ENCODE results near the gene ABCB9. TPM values are rescaled to one million over a fixed set of nuclear protein-coding genes. Genes with fewer than 3 reads are reported as not detected.

The ABCB9 gene
- polyA plus RNA-seq, 1 donor from 2014 or later = 19.7 TPM

DNA sequence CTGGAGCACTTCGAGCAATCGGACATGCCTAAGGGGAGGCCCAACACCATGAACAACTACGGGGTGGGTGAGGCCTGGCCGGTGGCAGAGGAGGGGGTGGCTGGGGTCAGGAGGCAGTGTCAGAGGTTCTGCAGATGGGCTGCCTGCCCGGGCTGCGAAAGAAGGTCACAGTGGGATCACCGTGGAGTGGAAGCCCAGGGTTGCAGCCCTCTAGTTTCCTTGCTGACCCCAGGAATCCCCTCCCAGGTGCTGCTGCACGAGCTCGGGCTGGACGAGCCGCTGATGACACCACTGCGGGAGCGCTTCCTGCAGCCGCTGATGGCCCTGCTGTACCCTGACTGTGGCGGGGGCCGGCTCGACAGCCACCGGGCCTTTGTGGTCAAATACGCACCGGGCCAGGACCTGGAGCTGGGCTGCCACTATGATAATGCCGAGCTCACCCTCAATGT is 12.3 kb upstream of the ABCB9 start:
- TF ChIP-seq SMC3 (conservative IDR thresholded peaks at IDR 0.05; ENCODE audit: poor library complexity) (no peak), RAD21 (conservative IDR thresholded peaks at IDR 0.05) (no peak), TAF1 (IDR thresholded peaks at IDR 0.05; ENCODE audit: low read depth) (no peak), REST (IDR thresholded peaks at IDR 0.05; ENCODE audit: borderline replicate concordance) (no peak), MXI1 (conservative IDR thresholded peaks at IDR 0.05; ENCODE audit: poor library complexity, severe bottlenecking) (no peak), POLR2AphosphoS5 (IDR thresholded peaks at IDR 0.05) (no peak), EZH2 (IDR thresholded peaks at IDR 0.05; ENCODE audit: borderline replicate concordance, insufficient read depth, low read length, poor library complexity, severe bottlenecking) (no peak), EP300 (conservative IDR thresholded peaks at IDR 0.05; ENCODE audit: poor library complexity, severe bottlenecking) (no peak)
- TF ChIP-seq, protein P1, sequence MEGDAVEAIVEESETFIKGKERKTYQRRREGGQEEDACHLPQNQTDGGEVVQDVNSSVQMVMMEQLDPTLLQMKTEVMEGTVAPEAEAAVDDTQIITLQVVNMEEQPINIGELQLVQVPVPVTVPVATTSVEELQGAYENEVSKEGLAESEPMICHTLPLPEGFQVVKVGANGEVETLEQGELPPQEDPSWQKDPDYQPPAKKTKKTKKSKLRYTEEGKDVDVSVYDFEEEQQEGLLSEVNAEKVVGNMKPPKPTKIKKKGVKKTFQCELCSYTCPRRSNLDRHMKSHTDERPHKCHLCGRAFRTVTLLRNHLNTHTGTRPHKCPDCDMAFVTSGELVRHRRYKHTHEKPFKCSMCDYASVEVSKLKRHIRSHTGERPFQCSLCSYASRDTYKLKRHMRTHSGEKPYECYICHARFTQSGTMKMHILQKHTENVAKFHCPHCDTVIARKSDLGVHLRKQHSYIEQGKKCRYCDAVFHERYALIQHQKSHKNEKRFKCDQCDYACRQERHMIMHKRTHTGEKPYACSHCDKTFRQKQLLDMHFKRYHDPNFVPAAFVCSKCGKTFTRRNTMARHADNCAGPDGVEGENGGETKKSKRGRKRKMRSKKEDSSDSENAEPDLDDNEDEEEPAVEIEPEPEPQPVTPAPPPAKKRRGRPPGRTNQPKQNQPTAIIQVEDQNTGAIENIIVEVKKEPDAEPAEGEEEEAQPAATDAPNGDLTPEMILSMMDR (IDR thresholded peaks at IDR 0.05; ENCODE audit: poor library complexity, severe bottlenecking) = no peak
- Histone ChIP-seq H3K36me3 (ENCODE audit: insufficient read depth, low read length) (no peaks in the 10 kb centered on the region), H3K9me2 (ENCODE audit: insufficient read depth, low read length) (no peaks in the 10 kb centered on the region), H3K79me2 (replicated peaks; ENCODE audit: insufficient read depth, low read length) (peaks cover 7% of the 10 kb centered on the region), H3K4me2 (ENCODE audit: low read length) (no peak overlapping the region), H3F3A (ENCODE audit: insufficient read depth, low read length, poor library complexity, severe bottlenecking) (no peaks in the 10 kb centered on the region), H3K4me3 (ENCODE audit: low read length) (no peak overlapping the region), H3K9ac (ENCODE audit: low read length) (no peak overlapping the region), H3K27ac (ENCODE audit: low read length) (no peak overlapping the region), H3K9me3 (ENCODE audit: low read length) (no peaks in the 10 kb centered on the region), H3K27me3 (ENCODE audit: insufficient read depth, low read depth, low read length) (no peaks in the 10 kb centered on the region), H4K20me1 (ENCODE audit: insufficient read depth) (no peaks in the 10 kb centered on the region), H2AFZ (ENCODE audit: low read depth, low read length) (no peak overlapping the region)

- Histone ChIP-seq H2AFZ (ENCODE audit: low read depth, low read length) (no peak overlapping the region), H3K4me2 (ENCODE audit: low read length) (no peak overlapping the region), H4K20me1 (ENCODE audit: insufficient read depth) (no peaks in the 10 kb centered on the region), H3F3A (ENCODE audit: insufficient read depth, low read length, poor library complexity, severe bottlenecking) (no peaks in the 10 kb centered on the region), H3K27ac (ENCODE audit: low read length) (no peak overlapping the region), H3K4me3 (ENCODE audit: low read length) (no peak overlapping the region), H3K27me3 (ENCODE audit: insufficient read depth, low read depth, low read length) (no peaks in the 10 kb centered on the region), H3K79me2 (replicated peaks; ENCODE audit: insufficient read depth, low read length) (peaks cover 7% of the 10 kb centered on the region), H3K9me3 (ENCODE audit: low read length) (no peaks in the 10 kb centered on the region), H3K9ac (ENCODE audit: low read length) (no peak overlapping the region), H3K36me3 (ENCODE audit: insufficient read depth, low read length) (no peaks in the 10 kb centered on the region), H3K9me2 (ENCODE audit: insufficient read depth, low read length) (no peaks in the 10 kb centered on the region)
- TF ChIP-seq RAD21 (conservative IDR thresholded peaks at IDR 0.05) (no peak), REST (IDR thresholded peaks at IDR 0.05; ENCODE audit: borderline replicate concordance) (no peak), SMC3 (conservative IDR thresholded peaks at IDR 0.05; ENCODE audit: poor library complexity) (no peak)
- TF ChIP-seq, protein P1 (IDR thresholded peaks at IDR 0.05; ENCODE audit: poor library complexity, severe bottlenecking) = no peak
These were observed 11.6 kb upstream of the ABCB9 start for GRCh38 chr12:122977655-122978392.
